GM13977 (cell line): ENCODE results near the gene GSG1.

Experiments used
- DNase-seq: peaks from one replicate; pipeline ENCODE4 v3.0.0; 2012; ENCODE audit warnings: low spot score
- CTCF ChIP-seq: IDR thresholded peaks from 2 replicates; pipeline ENCODE4 v1.5.1; 2012; ENCODE audit warnings: mild to moderate bottlenecking, control low read depth; ENCODE audit not compliant: insufficient read depth; ENCODE audit errors: extremely low read depth, missing control alignments
- in situ Hi-C: fragments of 300-500 bp; cut with MboI; formaldehyde crosslinking; loops from one replicate; pipeline ENCODE4 v1.12.0; 2022; ENCODE audit warnings: low sequenced_read_pairs, low pct_unique_long_range_greater_than_20kb, mixed read lengths, inconsistent platforms; ENCODE audit not compliant: unreplicated experiment

GSG1 gene

GRCh38 chr12:13079440-13079906 lies 24.0 kb downstream of the GSG1 start:
- in situ Hi-C loops, result no loop called here

GRCh38 chr12:13075786-13076570 lies 27.5 kb downstream of the GSG1 start:
- TF ChIP-seq CTCF, result no peak
- in situ Hi-C loops, result no loop called here
- DNase-seq, result no peak

More at GRCh38 chr12:13079440-13079906, 24.0 kb downstream of the GSG1 start:
- no peak for DNase-seq
- no peak for TF ChIP-seq CTCF

DNA sequence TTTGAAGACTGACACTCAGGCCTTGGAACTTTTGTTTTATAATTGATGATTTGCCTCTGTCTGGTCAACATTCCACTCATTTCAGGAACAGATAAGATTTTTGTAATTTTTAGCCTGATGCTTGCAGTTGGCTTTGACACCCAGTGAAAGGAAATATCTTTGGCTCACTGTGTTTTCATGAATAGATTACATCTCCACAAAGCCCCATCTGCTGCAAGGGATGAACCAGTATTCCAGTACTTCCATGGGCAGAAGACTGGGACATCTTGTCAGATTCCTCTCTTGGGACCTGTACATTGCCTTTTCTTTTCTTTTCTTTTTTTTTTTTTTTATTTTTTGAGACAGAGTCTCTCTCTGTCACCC lies 28.4 kb downstream of the GSG1 start:
- DNase-seq, result no peak
- TF ChIP-seq CTCF, result no peak
- in situ Hi-C loops, result no loop called here

DNA sequence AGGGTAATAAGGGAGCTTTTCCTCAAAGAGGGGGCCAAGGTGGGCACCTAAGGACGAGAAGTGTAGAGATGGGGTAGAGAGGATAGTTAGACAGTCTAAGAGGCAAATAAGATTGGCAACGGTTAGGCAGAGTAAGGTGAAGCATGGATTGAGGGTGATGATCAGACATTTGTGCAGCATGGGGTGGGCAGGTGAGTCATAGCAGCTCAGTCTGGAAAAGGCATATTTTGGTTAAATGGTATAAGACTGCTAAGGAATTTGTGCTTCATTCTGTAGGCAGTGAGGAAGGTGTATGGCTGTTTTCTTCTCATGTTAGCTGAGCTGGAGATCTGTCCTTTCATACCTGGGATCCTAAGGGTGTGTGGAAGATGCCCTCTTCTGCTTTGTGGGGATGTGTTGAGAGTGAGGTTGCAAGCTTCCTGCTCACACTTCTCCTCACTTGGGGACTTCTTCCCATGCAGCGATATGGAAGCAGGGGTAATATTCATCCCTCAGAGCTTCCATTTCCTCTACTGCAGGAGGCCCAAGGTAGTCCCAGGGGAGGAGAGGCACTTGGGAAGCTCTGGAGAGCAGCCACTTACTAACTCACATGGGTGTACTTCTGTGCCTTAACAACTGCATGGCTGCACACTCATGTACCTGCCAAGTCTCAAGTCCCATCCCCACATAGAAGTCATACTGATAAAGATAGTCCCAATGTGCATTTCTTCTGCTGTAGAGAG lies 28.9 kb downstream of the GSG1 start:
- DNase-seq, result no peak
- in situ Hi-C loops, result no loop called here
- TF ChIP-seq CTCF, result no peak

DNA sequence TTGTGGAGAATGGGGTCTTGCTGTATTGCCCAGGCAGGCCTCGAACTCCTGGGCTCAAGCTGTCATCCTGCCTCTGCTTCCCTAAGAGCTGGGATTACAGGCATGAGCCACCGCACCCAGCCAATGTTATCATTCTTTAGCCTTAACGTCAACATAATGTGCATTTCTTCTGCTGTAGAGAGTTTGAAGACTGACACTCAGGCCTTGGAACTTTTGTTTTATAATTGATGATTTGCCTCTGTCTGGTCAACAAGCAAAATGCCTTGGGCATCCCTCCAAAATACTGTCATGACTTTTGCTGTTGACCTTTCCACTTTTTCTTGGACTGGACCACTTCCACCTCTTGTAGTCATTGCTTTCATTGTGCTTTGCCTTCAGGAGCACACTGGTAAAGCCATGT lies 30.3 kb downstream of the GSG1 start:
- no peak for TF ChIP-seq CTCF
- DNase-seq, result no peak
- in situ Hi-C loops, result no loop called here

- in situ Hi-C loops, result no loop called here
- no peak for DNase-seq
- no peak for TF ChIP-seq CTCF
These were observed 31.9 kb downstream of the GSG1 start for GRCh38 chr12:13071305-13072280.
